Stomach (tissue), 4 donors: ENCODE results near the gene IRF6.
A peak's percentile ranks its signal among the peaks of the same experiment; 100 is the strongest.

Experiments
- EP300 ChIP-seq: sonication (generic); formaldehyde crosslinking; IDR thresholded peaks from one replicate; pipeline ENCODE4 v1.6.1; 2017; ENCODE audit warnings: antibody characterized with exemption
- POLR2A ChIP-seq, 4 donors: fragments of 450-650 bp; IDR thresholded peaks; one replicate each; pipeline ENCODE4 v1.6.1; 2016; ENCODE audit warnings: antibody characterized with exemption in 4 of 4, control low read depth in 2 of 4, mild to moderate bottlenecking in 1 of 4, moderate library complexity in 1 of 4
- POLR2AphosphoS5 ChIP-seq, 3 donors: sonication (generic); formaldehyde crosslinking; IDR thresholded peaks; one replicate each; pipeline ENCODE4 v1.6.1; 2016; ENCODE audit warnings: antibody characterized with exemption in 3 of 3
- TF ChIP-seq, protein P1 (sequence below), 7 experiments: fragments of 450-650 bp in 4 of 7; fragments of 200-600 bp in 3 of 7; sonication (generic) in 3 of 7; IDR thresholded peaks; one replicate each; pipeline ENCODE4 v1.5.1; 2016 to 2019; ENCODE audit warnings: antibody characterized with exemption in 7 of 7, control low read depth in 2 of 7, mild to moderate bottlenecking in 1 of 7

DNA sequence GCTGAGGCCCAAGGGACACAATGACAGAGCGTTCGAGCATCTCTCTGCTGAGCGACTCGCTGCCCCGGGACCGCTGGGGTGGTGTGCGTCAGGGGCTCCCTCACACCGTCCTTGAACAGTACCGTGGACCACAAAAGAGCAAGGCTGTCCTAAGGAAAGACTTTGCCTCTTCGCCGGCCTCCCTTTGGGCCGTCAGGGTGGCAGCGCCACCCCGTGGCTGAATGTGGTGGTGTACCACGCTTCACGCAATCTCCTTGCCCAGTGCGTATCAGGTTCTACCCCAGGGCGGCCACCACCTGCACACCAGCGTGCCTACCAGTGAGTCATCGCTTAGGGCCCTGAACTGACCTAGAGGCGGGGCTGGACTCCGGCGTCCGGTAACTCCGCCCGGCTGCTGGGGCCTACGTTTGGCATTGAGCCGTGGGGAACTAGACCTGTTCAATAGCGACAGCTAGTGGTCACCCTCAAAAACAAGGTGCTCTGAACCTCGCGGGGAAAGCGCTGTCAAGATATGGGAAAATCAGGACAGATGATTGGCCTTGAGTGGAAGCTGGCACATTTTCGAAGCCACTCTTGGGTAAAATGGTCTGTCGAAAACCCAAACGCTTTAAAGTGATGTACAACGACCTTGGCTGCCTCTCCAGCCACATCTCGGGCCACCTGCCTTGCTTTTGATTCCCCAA, 58.2 kb downstream of the IRF6 start:
- TF ChIP-seq POLR2A (IDR thresholded peaks at IDR 0.05) (no peak), POLR2AphosphoS5 (IDR thresholded peaks at IDR 0.05) (peak in 2 of 3 donors; percentile 46 to 89), EP300 (no peak)
- TF ChIP-seq, protein P1, sequence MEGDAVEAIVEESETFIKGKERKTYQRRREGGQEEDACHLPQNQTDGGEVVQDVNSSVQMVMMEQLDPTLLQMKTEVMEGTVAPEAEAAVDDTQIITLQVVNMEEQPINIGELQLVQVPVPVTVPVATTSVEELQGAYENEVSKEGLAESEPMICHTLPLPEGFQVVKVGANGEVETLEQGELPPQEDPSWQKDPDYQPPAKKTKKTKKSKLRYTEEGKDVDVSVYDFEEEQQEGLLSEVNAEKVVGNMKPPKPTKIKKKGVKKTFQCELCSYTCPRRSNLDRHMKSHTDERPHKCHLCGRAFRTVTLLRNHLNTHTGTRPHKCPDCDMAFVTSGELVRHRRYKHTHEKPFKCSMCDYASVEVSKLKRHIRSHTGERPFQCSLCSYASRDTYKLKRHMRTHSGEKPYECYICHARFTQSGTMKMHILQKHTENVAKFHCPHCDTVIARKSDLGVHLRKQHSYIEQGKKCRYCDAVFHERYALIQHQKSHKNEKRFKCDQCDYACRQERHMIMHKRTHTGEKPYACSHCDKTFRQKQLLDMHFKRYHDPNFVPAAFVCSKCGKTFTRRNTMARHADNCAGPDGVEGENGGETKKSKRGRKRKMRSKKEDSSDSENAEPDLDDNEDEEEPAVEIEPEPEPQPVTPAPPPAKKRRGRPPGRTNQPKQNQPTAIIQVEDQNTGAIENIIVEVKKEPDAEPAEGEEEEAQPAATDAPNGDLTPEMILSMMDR (IDR thresholded peaks at IDR 0.05), result peak in 6 of 7 experiments; percentile 79 to 99 (median 91)
